ENCODE measurements around the gene KIF5B.
"Not testable (repeated sequence)": the region's sequence is repeated elsewhere in the genome, so short reads cannot be mapped to it uniquely, and the experiment has no call there.

KIF5B gene

GRCh38 chr10:31982111-31982510 lies 74.1 kb downstream of the KIF5B start:
- H3K27ac Mint-ChIP-seq = no peak overlapping the region
- no peak overlapping the region for H3K4me3 Mint-ChIP-seq
- H3K4me1 Mint-ChIP-seq (ENCODE audit: low read depth) = peaks cover 11% of the 10 kb centered on the region
- intact Hi-C loops (cut with micrococcal nuclease) = no loop called here
- H3K36me3 Mint-ChIP-seq (ENCODE audit: low read depth) = no peaks in the 10 kb centered on the region
- H3K9me3 Mint-ChIP-seq = no peaks in the 10 kb centered on the region
- H3K27me3 Mint-ChIP-seq = peaks cover 31% of the 10 kb centered on the region

- Mint-ChIP-seq H3K36me3 (ENCODE audit: low read depth) (no peaks in the 10 kb centered on the region), H3K4me3 (no peak overlapping the region), H3K27me3 (peaks cover 44% of the 10 kb centered on the region), H3K9me3 (no peaks in the 10 kb centered on the region), H3K27ac (no peak overlapping the region), H3K4me1 (ENCODE audit: low read depth) (peaks cover 21% of the 10 kb centered on the region)
- intact Hi-C loops (cut with micrococcal nuclease) = no loop called here
Measured at GRCh38 chr10:31980471-31980870, 75.8 kb downstream of the KIF5B start.

GRCh38 chr10:31979071-31979470 lies 77.2 kb downstream of the KIF5B start:
- Mint-ChIP-seq H3K4me1 (ENCODE audit: low read depth) (peaks cover 34% of the 10 kb centered on the region), H3K27me3 (peaks cover 56% of the 10 kb centered on the region)
- H3K27ac Mint-ChIP-seq; H3K9me3 Mint-ChIP-seq; H3K36me3 Mint-ChIP-seq (ENCODE audit: low read depth); intact Hi-C loops (cut with micrococcal nuclease); H3K4me3 Mint-ChIP-seq: not testable (repeated sequence)

- peaks cover 38% of the 10 kb centered on the region for H3K4me1 Mint-ChIP-seq (ENCODE audit: low read depth)
- H3K27me3 Mint-ChIP-seq = peaks cover 58% of the 10 kb centered on the region
- intact Hi-C loops (cut with micrococcal nuclease) = no loop called here
- no peaks in the 10 kb centered on the region for H3K36me3 Mint-ChIP-seq (ENCODE audit: low read depth)
- no peak overlapping the region for H3K4me3 Mint-ChIP-seq
- H3K9me3 Mint-ChIP-seq = no peaks in the 10 kb centered on the region
- no peak overlapping the region for H3K27ac Mint-ChIP-seq
Measured at GRCh38 chr10:31978156-31978483, 78.1 kb downstream of the KIF5B start.

- Mint-ChIP-seq H3K9me3 (no peaks in the 10 kb centered on the region), H3K36me3 (ENCODE audit: low read depth) (no peaks in the 10 kb centered on the region), H3K4me3 (no peak overlapping the region), H3K27me3 (peaks cover 63% of the 10 kb centered on the region), H3K4me1 (ENCODE audit: low read depth) (peaks cover 43% of the 10 kb centered on the region), H3K27ac (peak overlapping the region; percentile 19)
- intact Hi-C loops (cut with micrococcal nuclease) = no loop called here
Measured at GRCh38 chr10:31977440-31978155, 78.6 kb downstream of the KIF5B start.

- Mint-ChIP-seq H3K9me3 (no peaks in the 10 kb centered on the region), H3K4me1 (ENCODE audit: low read depth) (peaks cover 50% of the 10 kb centered on the region), H3K27ac (no peak overlapping the region), H3K36me3 (ENCODE audit: low read depth) (no peaks in the 10 kb centered on the region), H3K4me3 (no peak overlapping the region), H3K27me3 (peaks cover 51% of the 10 kb centered on the region)
- intact Hi-C loops (cut with micrococcal nuclease) = no loop called here
Measured at GRCh38 chr10:31975157-31975765, 81.0 kb downstream of the KIF5B start.

- intact Hi-C loops (cut with micrococcal nuclease) = no loop called here
- Mint-ChIP-seq H3K27me3 (peaks cover 47% of the 10 kb centered on the region), H3K4me1 (ENCODE audit: low read depth) (peaks cover 50% of the 10 kb centered on the region), H3K36me3 (ENCODE audit: low read depth) (no peaks in the 10 kb centered on the region), H3K4me3 (no peak overlapping the region), H3K27ac (no peak overlapping the region), H3K9me3 (no peaks in the 10 kb centered on the region)
Measured at GRCh38 chr10:31974434-31975124, 81.6 kb downstream of the KIF5B start.

- H3K4me3 Mint-ChIP-seq = no peak overlapping the region
- H3K4me1 Mint-ChIP-seq (ENCODE audit: low read depth) = peaks cover 44% of the 10 kb centered on the region
- no peaks in the 10 kb centered on the region for H3K9me3 Mint-ChIP-seq
- H3K36me3 Mint-ChIP-seq (ENCODE audit: low read depth) = no peaks in the 10 kb centered on the region
- no peak overlapping the region for H3K27ac Mint-ChIP-seq
- intact Hi-C loops (cut with micrococcal nuclease) = no loop called here
- H3K27me3 Mint-ChIP-seq = peaks cover 46% of the 10 kb centered on the region
Measured at GRCh38 chr10:31972519-31973041, 83.6 kb downstream of the KIF5B start.

GRCh38 chr10:31969847-31970246 lies 86.4 kb downstream of the KIF5B start:
- Mint-ChIP-seq H3K4me1 (ENCODE audit: low read depth) (peaks cover 23% of the 10 kb centered on the region), H3K27me3 (peaks cover 30% of the 10 kb centered on the region)
- intact Hi-C loops (cut with micrococcal nuclease); H3K27ac Mint-ChIP-seq; H3K9me3 Mint-ChIP-seq; H3K4me3 Mint-ChIP-seq; H3K36me3 Mint-ChIP-seq (ENCODE audit: low read depth): not testable (repeated sequence)

- Mint-ChIP-seq H3K4me3 (no peak overlapping the region), H3K9me3 (no peaks in the 10 kb centered on the region), H3K36me3 (ENCODE audit: low read depth) (no peaks in the 10 kb centered on the region), H3K27me3 (peaks cover 23% of the 10 kb centered on the region), H3K27ac (no peak overlapping the region), H3K4me1 (ENCODE audit: low read depth) (peaks cover 51% of the 10 kb centered on the region)
- intact Hi-C loops (cut with micrococcal nuclease) = loop anchor here (5.0 kb wide), 1 partner anchor 36 kb away; the partner anchor contains the start of gene ARHGAP12
Measured at GRCh38 chr10:31963589-31963980, 92.6 kb downstream of the KIF5B start.

- Mint-ChIP-seq H3K4me1 (ENCODE audit: low read depth) (peaks cover 52% of the 10 kb centered on the region), H3K27ac (no peak overlapping the region), H3K27me3 (peaks cover 23% of the 10 kb centered on the region), H3K4me3 (no peak overlapping the region), H3K9me3 (no peaks in the 10 kb centered on the region), H3K36me3 (ENCODE audit: low read depth) (no peaks in the 10 kb centered on the region)
- intact Hi-C loops (cut with micrococcal nuclease) = loop anchor here (5.0 kb wide), 1 partner anchor 36 kb away; the partner anchor contains the start of gene ARHGAP12
Measured at GRCh38 chr10:31962826-31963588, 93.2 kb downstream of the KIF5B start.

- intact Hi-C loops (cut with micrococcal nuclease) = loop anchor here (5.0 kb wide), 1 partner anchor 34 kb away; the partner anchor contains the start of gene ARHGAP12
- Mint-ChIP-seq H3K27me3 (peaks cover 19% of the 10 kb centered on the region), H3K36me3 (ENCODE audit: low read depth) (no peaks in the 10 kb centered on the region), H3K4me1 (ENCODE audit: low read depth) (peaks cover 53% of the 10 kb centered on the region), H3K4me3 (no peak overlapping the region), H3K27ac (peak overlapping the region; percentile 23), H3K9me3 (peaks cover 2% of the 10 kb centered on the region)
Measured at GRCh38 chr10:31961277-31962074, 94.7 kb downstream of the KIF5B start.
